Smooth muscle cell of the brain vasculature (primary cell): Measurements from ENCODE around the gene SMARCA5.

Source experiments
- DNase-seq: peaks from one replicate; pipeline ENCODE4 v3.0.0-alpha.2; 2012; ENCODE audit warnings: low read depth, low spot score

Gene SMARCA5

GRCh38 chr4:143538979-143539669 is 25.6 kb downstream of the SMARCA5 start:
- DNase-seq, result no peak

GRCh38 chr4:143539670-143540023 is 26.1 kb downstream of the SMARCA5 start:
- DNase-seq, result no peak

- DNase-seq, result no peak
Measured at GRCh38 chr4:143549928-143550327, 36.4 kb downstream of the SMARCA5 start.

GRCh38 chr4:143554728-143555597 is 41.5 kb downstream of the SMARCA5 start:
- DNase-seq, result no peak

GRCh38 chr4:143555676-143556075 is 42.2 kb downstream of the SMARCA5 start:
- no peak for DNase-seq

GRCh38 chr4:143558286-143558685 is 44.8 kb downstream of the SMARCA5 start:
- DNase-seq, result no peak

GRCh38 chr4:143558823-143559756 is 45.6 kb downstream of the SMARCA5 start:
- peak; percentile 13 for DNase-seq

GRCh38 chr4:143559757-143560147 is 46.2 kb downstream of the SMARCA5 start:
- DNase-seq, result no peak

- DNase-seq, result no peak
Measured at GRCh38 chr4:143564472-143564871, 51.0 kb downstream of the SMARCA5 start.

- DNase-seq, result no peak
Measured at GRCh38 chr4:143575331-143575730, 61.8 kb downstream of the SMARCA5 start.

- no peak for DNase-seq
Measured at GRCh38 chr4:143581331-143581946, 67.9 kb downstream of the SMARCA5 start.

- no peak for DNase-seq
Measured at GRCh38 chr4:143585548-143585947, 72.0 kb downstream of the SMARCA5 start.

GRCh38 chr4:143586080-143586479 is 72.6 kb downstream of the SMARCA5 start:
- DNase-seq, result no peak

GRCh38 chr4:143587703-143588102 is 74.2 kb downstream of the SMARCA5 start:
- no peak for DNase-seq

GRCh38 chr4:143597276-143597675 is 83.8 kb downstream of the SMARCA5 start:
- DNase-seq, result no peak

GRCh38 chr4:143598816-143599215 is 85.3 kb downstream of the SMARCA5 start:
- no peak for DNase-seq

- DNase-seq, result no peak
Measured at GRCh38 chr4:143599827-143600226, 86.3 kb downstream of the SMARCA5 start.

GRCh38 chr4:143606480-143606879 is 93.0 kb downstream of the SMARCA5 start:
- DNase-seq, result no peak
